ENCODE measurements around the gene PACRG. TPM values are rescaled to one million over a fixed set of nuclear protein-coding genes. Genes with fewer than 3 reads are reported as not detected.
"Not testable (repeated sequence)": the region's sequence is repeated elsewhere in the genome, so short reads cannot be mapped to it uniquely, and the experiment has no call there.

The PACRG gene
- total RNA-seq, 1 experiment from 2014 or later, result not detected

GRCh38 chr6:163314791-163315470, 587.2 kb downstream of the PACRG start:
- no peaks in the 10 kb centered on the region for H3K9me3 ChIP-seq (replicated peaks)
- peaks cover 14% of the 10 kb centered on the region for H3K4me1 ChIP-seq
- H3K27ac ChIP-seq, result no peak overlapping the region
- peak in 1 of 2 experiments; percentile 39 for DNase-seq
- no peak overlapping the region for H3K4me3 ChIP-seq
- no peaks in the 10 kb centered on the region; the same call in 1 of the 2 replicates for H3K27me3 ChIP-seq
- H3K36me3 ChIP-seq, result no peaks in the 10 kb centered on the region

- not testable (repeated sequence) for H3K36me3 ChIP-seq; H3K4me3 ChIP-seq; H3K4me1 ChIP-seq; H3K9me3 ChIP-seq (replicated peaks); DNase-seq; H3K27ac ChIP-seq; H3K27me3 ChIP-seq
Measured at GRCh38 chr6:163316866-163317495, 589.2 kb downstream of the PACRG start.

- no peak overlapping the region for H3K4me3 ChIP-seq
- H3K27ac ChIP-seq, result no peak overlapping the region
- no peaks in the 10 kb centered on the region for H3K27me3 ChIP-seq
- H3K9me3 ChIP-seq (replicated peaks), result no peaks in the 10 kb centered on the region
- H3K36me3 ChIP-seq, result no peaks in the 10 kb centered on the region
- no peak for DNase-seq
- H3K4me1 ChIP-seq, result peaks cover 5% of the 10 kb centered on the region; the same call in 1 of the 2 replicates
Measured at GRCh38 chr6:163318071-163318786, 590.5 kb downstream of the PACRG start.

- Histone ChIP-seq H3K36me3 (no peaks in the 10 kb centered on the region), H3K9me3 (replicated peaks) (no peaks in the 10 kb centered on the region)
Measured at GRCh38 chr6:163319609-163320366, 592.0 kb downstream of the PACRG start.

GRCh38 chr6:163320402-163320801, 592.6 kb downstream of the PACRG start:
- no peaks in the 10 kb centered on the region; the same call in 1 of the 2 replicates for H3K27me3 ChIP-seq
- H3K36me3 ChIP-seq, result no peaks in the 10 kb centered on the region
- no peak overlapping the region for H3K4me3 ChIP-seq
- DNase-seq, result no peak
- peaks cover 8% of the 10 kb centered on the region; the same call in 1 of the 2 replicates for H3K4me1 ChIP-seq
- H3K27ac ChIP-seq, result no peak overlapping the region
- H3K9me3 ChIP-seq (replicated peaks), result no peaks in the 10 kb centered on the region

More at GRCh38 chr6:163319609-163320366, 592.0 kb downstream of the PACRG start:
- peaks cover 10% of the 10 kb centered on the region; the same call in 1 of the 2 replicates for H3K4me1 ChIP-seq
- no peak for DNase-seq
- no peak overlapping the region for H3K27ac ChIP-seq
- H3K27me3 ChIP-seq, result no peaks in the 10 kb centered on the region
- no peak overlapping the region for H3K4me3 ChIP-seq

GRCh38 chr6:163320804-163321203, 593.0 kb downstream of the PACRG start:
- H3K4me1 ChIP-seq, result peaks cover 9% of the 10 kb centered on the region; the same call in 1 of the 2 replicates
- no peaks in the 10 kb centered on the region; the same call in 1 of the 2 replicates for H3K27me3 ChIP-seq
- no peak for DNase-seq
- no peaks in the 10 kb centered on the region for H3K36me3 ChIP-seq
- H3K4me3 ChIP-seq, result no peak overlapping the region
- H3K27ac ChIP-seq, result no peak overlapping the region
- H3K9me3 ChIP-seq (replicated peaks), result no peaks in the 10 kb centered on the region

DNA sequence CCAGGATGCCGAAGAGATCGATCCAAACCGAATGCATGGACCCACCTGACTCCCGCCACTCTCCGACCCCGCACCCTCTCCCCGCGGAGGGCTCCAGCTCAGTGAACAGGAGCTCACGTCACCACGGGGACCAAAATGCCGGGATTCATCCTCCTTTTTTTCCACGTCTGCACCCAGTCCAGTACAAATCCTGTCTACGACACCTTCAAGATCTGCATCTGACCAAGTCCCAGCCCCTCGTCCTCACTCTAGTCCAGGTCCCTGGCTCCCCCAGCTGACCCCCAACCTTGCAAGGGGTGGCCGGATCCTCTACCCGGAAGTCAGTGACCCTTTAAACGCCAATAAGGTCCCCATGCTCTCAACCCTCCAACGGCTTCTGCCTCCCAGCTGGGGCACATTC, 593.9 kb downstream of the PACRG start:
- Histone ChIP-seq H3K36me3 (no peaks in the 10 kb centered on the region), H3K4me1 (peaks cover 9% of the 10 kb centered on the region; the same call in 1 of the 2 replicates), H3K4me3 (no peak overlapping the region), H3K9me3 (replicated peaks) (no peaks in the 10 kb centered on the region), H3K27ac (no peak overlapping the region), H3K27me3 (no peaks in the 10 kb centered on the region; the same call in 1 of the 2 replicates)
- no peak for DNase-seq

DNA sequence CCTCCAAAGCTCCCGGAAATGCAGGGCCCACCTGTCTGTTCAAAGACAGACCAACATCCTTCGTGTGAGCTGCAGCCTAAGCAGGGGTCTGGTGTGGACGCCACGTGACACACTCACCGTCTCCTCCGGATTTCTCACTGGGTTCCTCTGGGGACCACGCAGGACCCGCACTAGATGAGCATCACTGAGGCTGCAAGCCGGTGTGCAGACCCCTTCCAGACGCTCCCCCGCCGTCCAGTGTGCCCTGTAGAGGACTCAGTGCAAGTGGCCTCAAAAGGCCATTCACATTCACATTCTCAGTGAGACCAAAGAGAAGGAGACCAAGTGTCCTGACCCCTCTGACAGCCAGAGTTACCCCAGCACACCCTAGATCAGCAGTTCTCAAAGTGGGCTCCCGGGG, 595.5 kb downstream of the PACRG start:
- Histone ChIP-seq H3K9me3 (replicated peaks) (no peaks in the 10 kb centered on the region), H3K27ac (no peak overlapping the region), H3K4me1 (peaks cover 9% of the 10 kb centered on the region; the same call in 1 of the 2 replicates), H3K27me3 (no peaks in the 10 kb centered on the region; the same call in 1 of the 2 replicates), H3K36me3 (no peaks in the 10 kb centered on the region), H3K4me3 (no peak overlapping the region)
- no peak for DNase-seq

DNA sequence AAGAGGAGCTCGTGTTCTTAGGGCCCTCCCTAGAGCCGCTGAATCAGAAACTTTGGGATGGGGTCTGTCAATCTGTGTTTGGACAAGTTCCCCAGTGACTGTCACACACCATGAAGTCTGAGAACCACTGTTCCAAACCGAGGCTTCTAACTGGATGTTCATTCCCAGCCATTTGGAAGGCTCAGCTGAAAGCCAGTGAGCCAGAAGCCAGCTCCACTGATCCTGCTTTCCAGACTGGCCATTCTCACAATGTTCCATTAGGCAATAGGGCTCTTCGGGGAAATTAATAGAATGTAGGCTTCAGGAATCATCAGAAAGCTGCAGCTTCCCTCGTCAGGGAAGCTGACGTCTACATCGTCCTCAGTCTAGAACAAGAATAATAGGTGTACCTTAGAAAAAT, 595.9 kb downstream of the PACRG start:
- peaks cover 9% of the 10 kb centered on the region; the same call in 1 of the 2 replicates for H3K4me1 ChIP-seq
- DNase-seq, result no peak
- H3K9me3 ChIP-seq (replicated peaks), result no peaks in the 10 kb centered on the region
- H3K4me3 ChIP-seq, result no peak overlapping the region
- no peaks in the 10 kb centered on the region; the same call in 1 of the 2 replicates for H3K27me3 ChIP-seq
- H3K36me3 ChIP-seq, result no peaks in the 10 kb centered on the region
- no peak overlapping the region for H3K27ac ChIP-seq

GRCh38 chr6:163324326-163324687, 596.5 kb downstream of the PACRG start:
- Histone ChIP-seq H3K27ac (no peak overlapping the region), H3K36me3 (no peaks in the 10 kb centered on the region), H3K4me3 (no peak overlapping the region), H3K9me3 (replicated peaks) (no peaks in the 10 kb centered on the region), H3K27me3 (no peaks in the 10 kb centered on the region; the same call in 1 of the 2 replicates), H3K4me1 (peaks cover 9% of the 10 kb centered on the region; the same call in 1 of the 2 replicates)
- no peak for DNase-seq

GRCh38 chr6:163324688-163325389, 597.1 kb downstream of the PACRG start:
- Histone ChIP-seq H3K9me3 (replicated peaks) (no peaks in the 10 kb centered on the region), H3K27ac (no peak overlapping the region), H3K27me3 (no peaks in the 10 kb centered on the region; the same call in 1 of the 2 replicates), H3K4me3 (peak overlapping the region; percentile 1; the same call in 1 of the 2 replicates), H3K36me3 (no peaks in the 10 kb centered on the region), H3K4me1 (peaks cover 9% of the 10 kb centered on the region; the same call in 1 of the 2 replicates)
- DNase-seq, result peak; percentile 45 to 57

GRCh38 chr6:163325390-163325784, 597.6 kb downstream of the PACRG start:
- no peaks in the 10 kb centered on the region for H3K9me3 ChIP-seq (replicated peaks)
- no peak for DNase-seq
- no peaks in the 10 kb centered on the region; the same call in 1 of the 2 replicates for H3K27me3 ChIP-seq
- H3K4me3 ChIP-seq, result no peak overlapping the region
- H3K27ac ChIP-seq, result no peak overlapping the region
- H3K36me3 ChIP-seq, result no peaks in the 10 kb centered on the region
- peaks cover 9% of the 10 kb centered on the region; the same call in 1 of the 2 replicates for H3K4me1 ChIP-seq

- Histone ChIP-seq H3K4me3 (no peak overlapping the region), H3K4me1 (peaks cover 9% of the 10 kb centered on the region; the same call in 1 of the 2 replicates), H3K36me3 (no peaks in the 10 kb centered on the region), H3K27me3 (no peaks in the 10 kb centered on the region; the same call in 1 of the 2 replicates), H3K9me3 (replicated peaks) (no peaks in the 10 kb centered on the region), H3K27ac (no peak overlapping the region)
- no peak for DNase-seq
Measured at GRCh38 chr6:163327165-163327880, 599.5 kb downstream of the PACRG start.
